GM18873 (cell line): ENCODE results near the gene PSMD2.

Experiments used
- ATAC-seq: cut with Tn5 transposase; IDR thresholded peaks from one replicate; pipeline ENCODE4 v1.9.1; 2021; ENCODE audit warnings: mild to moderate bottlenecking, moderate library complexity, moderate number of reproducible peaks; ENCODE audit not compliant: unreplicated experiment, low FRiP score

Gene PSMD2

DNA sequence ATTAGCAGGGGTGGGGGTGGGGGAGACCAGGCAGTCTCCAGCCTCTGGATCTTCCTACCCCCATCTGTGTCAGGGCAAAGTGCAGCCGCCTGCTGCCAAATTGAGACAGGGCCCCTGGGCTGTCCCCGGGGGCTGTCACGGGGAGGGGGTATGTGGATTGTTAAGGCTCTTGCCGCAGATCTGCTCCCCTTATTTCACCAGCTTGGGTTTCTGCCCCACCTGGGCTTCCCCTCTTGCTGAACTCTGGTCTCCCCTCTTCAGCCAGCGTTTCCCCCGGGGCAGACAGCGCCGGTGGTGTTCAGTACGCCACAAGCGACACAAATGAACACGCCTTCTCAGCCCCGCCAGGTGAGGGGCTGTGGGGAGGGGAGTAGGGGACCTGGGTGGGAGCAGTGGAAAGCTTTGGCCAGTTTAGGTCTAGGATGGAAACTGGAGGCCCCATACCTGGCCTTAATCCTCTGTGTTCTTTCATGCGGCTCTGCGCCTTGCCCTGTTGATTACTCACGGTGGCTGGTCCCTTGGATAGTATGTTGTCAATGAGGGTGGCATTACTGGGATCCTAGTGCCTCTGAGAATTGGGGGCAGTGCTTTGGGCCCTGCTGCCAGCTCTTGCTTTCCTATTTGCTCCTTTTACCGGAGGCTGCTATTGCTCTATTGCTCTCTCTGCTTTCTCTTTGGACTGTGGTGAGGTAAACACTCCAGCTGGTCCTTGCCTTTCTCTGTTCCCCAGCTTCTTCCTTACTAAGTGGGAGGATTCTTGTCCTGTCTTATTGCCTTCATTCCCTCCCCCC, 17.0 kb downstream of the PSMD2 start:
- ATAC-seq: no peak

DNA sequence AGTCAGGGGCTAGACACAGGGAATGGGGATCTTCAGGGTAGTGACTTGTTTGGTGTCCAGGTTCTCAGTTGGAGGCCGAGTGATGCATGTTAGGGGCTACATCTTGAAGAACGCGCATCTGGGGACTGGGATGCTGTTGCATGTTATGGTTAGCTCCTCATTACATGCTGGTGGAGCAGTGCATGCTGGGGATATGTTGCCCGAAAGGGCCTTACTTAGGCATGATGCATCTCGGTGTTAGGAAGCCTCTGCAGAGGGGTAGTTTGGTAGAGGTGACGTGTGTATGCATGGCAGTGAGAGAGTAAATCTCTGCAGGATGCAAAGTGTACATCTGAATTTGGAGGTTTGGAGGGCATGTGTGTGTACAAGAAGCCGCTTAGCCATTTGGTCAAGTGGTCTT, 17.8 kb downstream of the PSMD2 start:
- no peak for ATAC-seq

DNA sequence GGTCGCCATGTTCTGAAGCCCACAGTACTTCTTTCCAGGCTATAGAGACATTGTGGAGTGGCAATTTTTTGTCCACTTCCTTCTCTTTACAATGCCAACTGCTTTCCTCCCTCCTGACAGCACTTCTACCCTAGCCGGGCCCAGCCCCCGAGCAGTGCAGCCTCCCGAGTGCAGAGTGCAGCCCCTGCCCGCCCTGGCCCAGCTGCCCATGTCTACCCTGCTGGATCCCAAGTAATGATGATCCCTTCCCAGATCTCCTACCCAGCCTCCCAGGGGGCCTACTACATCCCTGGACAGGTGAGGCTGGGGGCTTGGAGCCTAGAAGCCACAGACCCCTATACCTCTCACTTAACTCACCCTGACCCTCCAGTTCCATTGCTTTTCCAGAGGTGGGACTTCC, 18.2 kb downstream of the PSMD2 start:
- ATAC-seq: no peak

DNA sequence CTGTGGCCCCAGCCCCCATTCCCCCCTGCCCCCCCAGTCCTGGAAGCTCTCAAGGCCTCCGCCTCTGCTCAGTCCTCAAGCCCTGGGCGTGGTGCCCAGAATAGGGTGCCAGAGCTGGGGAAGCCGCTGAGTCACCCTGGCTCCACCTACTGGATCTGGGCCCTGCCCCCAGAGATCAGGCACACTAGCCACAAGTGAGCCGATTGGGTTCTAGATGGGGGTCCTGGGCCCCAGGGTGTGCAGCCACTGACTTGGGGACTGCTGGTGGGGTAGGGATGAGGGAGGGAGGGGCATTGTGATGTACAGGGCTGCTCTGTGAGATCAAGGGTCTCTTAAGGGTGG, 21.0 kb downstream of the PSMD2 start:
- ATAC-seq: no peak

DNA sequence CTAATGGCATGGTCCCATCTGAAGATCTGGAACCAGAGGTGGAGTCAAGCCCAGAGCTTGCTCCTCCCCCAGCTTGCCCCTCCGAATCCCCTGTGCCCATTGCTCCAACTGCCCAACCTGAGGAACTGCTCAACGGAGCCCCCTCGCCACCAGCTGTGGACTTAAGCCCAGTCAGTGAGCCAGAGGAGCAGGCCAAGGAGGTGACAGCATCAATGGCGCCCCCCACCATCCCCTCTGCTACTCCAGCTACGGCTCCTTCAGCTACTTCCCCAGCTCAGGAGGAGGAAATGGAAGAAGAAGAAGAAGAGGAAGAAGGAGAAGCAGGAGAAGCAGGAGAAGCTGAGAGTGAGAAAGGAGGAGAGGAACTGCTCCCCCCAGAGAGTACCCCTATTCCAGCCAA, 22.6 kb downstream of the PSMD2 start:
- no peak for ATAC-seq

DNA sequence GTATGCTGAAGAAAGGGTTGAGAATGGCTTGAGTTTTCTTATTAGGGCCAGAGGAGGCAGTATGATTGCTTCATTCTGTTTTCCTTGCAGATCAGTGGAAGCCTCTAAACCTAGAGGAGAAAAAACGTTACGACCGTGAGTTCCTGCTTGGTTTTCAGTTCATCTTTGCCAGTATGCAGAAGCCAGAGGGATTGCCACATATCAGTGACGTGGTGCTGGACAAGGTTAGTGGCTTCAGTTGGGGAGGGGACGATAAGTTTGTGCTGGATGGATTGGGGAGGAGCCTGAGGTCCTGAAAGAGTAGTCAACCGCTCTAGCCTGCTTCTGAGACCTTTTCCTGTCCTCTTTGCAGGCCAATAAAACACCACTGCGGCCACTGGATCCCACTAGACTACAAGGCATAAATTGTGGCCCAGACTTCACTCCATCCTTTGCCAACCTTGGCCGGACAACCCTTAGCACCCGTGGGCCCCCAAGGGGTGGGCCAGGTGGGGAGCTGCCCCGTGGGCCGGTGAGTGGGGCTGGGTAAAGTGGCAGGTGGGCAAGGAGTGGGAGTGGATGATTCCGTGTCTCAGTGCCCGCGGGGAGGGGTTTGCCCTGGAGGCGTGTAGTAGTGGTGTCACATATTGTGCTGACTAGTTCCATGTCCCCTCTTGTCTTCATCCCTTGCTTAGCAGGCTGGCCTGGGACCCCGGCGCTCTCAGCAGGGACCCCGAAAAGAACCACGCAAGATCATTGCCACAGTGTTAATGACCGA, 23.9 kb downstream of the PSMD2 start:
- no peak for ATAC-seq

DNA sequence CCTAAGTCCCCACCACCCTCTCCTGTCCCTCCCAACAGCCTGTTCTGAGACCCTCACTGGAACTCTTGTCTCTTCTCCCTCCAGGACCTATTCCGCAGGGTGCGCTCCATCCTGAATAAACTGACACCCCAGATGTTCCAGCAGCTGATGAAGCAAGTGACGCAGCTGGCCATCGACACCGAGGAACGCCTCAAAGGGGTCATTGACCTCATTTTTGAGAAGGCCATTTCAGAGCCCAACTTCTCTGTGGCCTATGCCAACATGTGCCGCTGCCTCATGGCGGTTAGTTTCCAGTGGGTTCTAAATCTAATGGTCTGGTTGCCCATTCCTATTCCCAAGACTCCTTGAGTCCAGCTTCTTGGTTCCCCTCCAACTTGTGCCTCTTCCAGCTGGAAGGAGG, 24.7 kb downstream of the PSMD2 start:
- ATAC-seq: no peak

DNA sequence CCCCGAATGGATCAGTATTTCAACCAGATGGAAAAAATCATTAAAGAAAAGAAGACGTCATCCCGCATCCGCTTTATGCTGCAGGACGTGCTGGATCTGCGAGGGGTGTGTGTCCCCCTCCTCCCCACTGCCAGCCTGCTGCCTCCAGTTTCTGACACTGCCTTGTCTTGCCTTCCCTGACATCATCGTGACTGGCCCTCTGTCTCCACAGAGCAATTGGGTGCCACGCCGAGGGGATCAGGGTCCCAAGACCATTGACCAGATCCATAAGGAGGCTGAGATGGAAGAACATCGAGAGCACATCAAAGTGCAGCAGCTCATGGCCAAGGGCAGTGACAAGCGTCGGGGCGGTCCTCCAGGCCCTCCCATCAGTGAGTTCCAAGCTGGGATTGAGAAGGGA, 26.2 kb downstream of the PSMD2 start:
- no peak for ATAC-seq

DNA sequence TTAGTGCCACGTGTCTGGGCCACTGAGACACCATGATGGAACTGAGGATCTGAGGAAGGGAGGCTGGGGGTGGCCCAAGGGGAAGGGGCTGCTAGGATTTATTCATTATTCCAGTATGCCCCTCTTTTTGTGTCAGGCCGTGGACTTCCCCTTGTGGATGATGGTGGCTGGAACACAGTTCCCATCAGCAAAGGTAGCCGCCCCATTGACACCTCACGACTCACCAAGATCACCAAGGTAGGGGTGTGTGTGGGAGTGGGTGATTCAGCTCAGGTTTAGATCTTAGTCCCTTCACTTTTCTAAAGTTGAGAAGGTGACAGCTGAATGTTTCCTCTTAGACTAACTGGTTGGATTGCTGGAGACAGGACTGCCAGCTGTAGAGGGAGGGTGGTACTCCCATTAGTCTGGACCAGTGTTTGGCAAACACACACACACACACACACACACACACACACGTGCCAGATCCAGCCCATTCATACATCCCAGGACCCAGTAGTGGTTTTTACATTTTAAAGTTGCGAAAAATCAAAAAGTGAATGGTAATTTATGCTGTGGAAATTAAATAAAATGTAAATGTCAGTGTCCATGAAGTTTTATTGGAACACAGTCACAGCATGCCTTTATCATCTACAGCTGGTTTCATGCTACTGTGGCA, 26.8 kb downstream of the PSMD2 start:
- no peak for ATAC-seq

DNA sequence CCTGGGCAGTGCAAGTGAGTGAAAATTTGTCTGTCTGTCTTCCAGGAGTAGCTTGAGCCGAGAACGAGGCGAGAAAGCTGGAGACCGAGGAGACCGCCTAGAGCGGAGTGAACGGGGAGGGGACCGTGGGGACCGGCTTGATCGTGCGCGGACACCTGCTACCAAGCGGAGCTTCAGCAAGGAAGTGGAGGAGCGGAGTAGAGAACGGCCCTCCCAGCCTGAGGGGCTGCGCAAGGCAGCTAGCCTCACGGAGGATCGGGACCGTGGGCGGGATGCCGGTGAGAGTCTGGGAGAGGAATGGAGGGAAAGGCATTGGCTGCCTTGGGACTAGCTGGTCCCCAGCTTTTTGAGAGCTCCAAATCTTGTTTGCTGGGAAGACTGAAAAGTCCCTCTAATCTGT, 28.1 kb downstream of the PSMD2 start:
- no peak for ATAC-seq

DNA sequence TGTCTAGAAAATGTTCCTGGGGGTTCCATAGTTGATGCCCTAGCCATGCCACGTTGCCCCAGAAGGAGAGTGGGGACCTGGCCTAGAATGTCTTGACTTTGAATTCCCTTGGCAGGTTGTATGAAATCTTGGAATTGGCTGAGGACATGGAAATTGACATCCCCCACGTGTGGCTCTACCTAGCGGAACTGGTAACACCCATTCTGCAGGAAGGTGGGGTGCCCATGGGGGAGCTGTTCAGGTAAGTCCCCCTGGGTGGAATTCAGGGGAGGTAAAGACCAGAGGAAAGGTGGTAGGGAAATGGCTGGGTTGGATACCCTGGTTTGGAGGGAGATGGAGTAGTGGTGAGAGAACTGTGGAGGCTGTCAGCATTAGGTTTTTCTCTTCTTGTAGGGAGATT, 29.5 kb downstream of the PSMD2 start:
- no peak for ATAC-seq

DNA sequence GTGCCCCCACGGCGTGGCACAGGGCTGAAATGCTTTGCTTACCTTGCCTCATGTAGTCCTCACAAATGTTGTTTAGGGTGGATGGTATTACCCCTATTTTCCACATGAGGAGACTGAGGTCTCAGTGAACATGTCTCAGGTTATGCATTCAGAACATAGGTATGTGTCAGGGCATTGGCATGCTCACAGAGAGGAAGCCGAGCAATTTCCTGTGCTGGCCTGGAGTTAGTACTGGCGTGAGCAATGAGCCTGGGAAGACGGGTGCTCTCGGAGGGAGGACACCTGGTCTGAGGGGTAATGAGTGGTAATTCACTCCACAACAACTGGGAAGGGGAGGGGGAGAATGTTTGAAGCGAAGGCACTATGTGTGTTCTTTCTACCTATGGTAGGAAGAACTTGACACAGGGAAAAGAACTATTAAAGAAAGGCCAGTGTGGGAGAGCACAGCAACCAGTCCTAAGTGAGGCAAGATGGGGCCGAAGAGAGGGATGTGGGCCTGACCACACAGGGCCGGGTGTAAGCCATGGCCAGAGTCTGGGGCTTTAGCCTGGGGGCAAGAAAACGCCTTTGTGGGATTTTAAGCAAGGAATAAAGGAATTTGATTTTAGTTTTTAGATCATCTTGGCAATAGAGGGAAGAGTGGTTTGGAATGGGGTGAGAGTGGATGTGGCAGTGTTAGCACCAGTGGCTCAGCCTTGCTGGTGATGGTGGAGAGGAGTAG, 33.5 kb downstream of the PSMD2 start:
- ATAC-seq: no peak

DNA sequence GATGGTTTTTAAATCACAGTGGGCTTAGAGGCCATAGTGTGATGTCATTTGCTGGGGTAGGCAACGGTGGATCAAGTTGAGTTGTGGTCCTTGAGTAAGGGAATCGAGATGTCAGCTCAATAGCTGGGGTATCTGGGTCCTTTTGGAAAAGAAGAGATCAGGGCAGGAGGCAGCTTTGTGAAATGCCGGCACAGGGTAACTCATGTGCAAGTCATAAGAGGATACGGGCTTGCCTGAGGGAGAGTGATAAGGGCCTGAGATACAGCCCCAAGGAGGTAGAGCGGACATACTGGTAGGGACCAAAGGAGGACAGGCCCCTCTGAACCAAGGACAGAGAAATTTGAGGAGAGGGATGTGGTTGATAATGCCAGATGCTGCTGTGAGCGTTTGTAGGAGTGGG, 34.1 kb downstream of the PSMD2 start:
- no peak for ATAC-seq

DNA sequence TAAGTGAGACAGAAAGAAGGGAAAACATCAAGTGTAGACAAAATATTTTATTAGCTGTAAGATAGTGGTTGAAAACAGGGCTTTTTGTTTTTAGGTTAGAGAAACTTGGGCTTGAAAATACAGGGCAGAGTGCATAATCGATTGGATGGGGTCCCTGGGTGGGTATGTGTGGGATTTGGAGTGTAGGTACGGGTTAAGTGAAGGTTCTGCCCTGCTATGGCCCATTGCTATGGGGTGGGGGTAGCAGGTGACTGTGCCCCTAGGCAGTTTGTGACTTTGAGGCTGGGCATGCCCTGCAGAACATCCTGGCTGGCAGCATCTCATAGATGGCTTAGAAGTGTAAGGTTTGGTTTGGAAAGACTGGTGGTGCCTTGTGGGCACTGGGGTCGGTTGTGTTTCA, 34.7 kb downstream of the PSMD2 start:
- ATAC-seq: no peak

DNA sequence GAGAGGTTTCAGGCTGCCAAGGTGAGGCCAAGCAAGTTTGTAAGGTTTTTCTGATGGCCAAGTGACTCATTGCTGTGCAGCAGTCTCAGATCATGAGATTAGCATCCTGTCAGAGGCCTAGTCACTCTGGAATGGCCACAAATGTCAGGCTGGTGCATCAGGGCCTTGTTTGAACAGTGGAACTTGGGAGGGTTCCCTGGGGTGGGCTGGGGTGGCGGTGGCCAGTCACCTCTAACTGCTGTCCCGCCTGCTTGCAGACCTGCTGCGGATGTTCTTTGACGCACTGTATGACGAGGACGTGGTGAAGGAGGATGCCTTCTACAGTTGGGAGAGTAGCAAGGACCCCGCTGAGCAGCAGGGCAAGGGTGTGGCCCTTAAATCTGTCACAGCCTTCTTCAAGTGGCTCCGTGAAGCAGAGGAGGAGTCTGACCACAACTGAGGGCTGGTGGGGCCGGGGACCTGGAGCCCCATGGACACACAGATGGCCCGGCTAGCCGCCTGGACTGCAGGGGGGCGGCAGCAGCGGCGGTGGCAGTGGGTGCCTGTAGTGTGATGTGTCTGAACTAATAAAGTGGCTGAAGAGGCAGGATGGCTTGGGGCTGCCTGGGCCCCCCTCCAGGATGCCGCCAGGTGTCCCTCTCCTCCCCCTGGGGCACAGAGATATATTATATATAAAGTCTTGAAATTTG, 35.6 kb downstream of the PSMD2 start:
- ATAC-seq: no peak

DNA sequence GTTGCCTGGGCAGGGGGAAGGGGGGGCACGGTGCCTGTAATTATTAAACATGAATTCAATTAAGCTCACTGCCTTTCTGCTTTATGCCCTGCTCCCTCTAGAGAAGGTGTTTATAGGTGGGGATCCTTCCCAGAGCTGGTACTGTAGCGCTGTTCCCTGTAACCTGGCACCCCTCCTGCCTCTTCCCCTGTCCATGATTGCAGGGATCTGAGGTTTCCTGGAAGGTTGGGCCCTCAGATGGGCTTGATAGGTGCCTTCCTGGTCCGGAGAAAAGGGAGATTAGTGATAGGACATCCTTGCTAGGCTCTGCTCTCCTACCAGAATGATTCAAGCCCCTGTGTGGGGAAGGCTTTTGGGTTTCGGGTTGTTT, 36.2 kb downstream of the PSMD2 start:
- ATAC-seq: no peak

DNA sequence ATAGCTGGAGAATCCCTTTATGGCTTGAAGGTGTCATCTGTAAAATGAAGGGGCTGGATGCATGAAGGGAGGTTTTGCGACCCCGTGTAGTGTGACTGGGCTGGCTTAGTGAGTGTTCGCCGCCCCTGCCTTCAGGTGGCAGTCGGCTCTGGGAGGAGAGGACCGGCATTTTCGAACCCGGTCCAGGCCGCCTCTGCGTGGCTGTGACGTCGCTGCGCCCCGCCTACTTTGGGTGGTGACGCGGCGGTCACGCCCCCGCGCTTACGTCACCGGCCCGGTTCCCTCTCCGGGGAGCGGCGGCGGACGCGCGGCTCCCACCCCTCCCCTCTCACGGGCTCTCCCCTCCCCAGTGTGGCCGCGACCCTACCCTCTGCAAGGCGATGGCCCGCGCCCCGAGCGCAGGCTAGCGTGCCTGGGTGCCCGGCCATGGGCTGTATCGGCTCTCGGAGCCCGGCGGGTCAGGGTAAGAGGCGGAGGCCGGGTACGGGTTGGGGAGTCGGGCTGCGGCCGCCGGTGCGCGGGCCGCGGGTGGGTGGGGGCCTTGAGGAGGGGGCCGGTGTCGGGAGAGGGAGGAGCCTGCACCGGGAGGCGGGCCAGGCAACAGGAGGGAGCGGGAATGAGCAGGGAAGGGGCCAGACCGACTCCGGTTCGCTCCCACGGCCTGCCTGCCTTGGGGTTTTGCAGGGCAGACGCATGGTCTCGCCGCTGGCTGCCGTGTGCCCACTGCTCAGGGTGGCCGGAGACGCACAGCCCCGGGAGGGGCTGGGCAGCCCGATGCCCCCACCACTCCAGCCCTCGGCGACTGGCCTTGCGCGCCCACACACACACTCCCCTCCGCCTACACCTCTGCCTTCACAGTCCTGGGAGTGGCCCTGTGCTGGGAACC, 36.9 kb downstream of the PSMD2 start:
- no peak for ATAC-seq

DNA sequence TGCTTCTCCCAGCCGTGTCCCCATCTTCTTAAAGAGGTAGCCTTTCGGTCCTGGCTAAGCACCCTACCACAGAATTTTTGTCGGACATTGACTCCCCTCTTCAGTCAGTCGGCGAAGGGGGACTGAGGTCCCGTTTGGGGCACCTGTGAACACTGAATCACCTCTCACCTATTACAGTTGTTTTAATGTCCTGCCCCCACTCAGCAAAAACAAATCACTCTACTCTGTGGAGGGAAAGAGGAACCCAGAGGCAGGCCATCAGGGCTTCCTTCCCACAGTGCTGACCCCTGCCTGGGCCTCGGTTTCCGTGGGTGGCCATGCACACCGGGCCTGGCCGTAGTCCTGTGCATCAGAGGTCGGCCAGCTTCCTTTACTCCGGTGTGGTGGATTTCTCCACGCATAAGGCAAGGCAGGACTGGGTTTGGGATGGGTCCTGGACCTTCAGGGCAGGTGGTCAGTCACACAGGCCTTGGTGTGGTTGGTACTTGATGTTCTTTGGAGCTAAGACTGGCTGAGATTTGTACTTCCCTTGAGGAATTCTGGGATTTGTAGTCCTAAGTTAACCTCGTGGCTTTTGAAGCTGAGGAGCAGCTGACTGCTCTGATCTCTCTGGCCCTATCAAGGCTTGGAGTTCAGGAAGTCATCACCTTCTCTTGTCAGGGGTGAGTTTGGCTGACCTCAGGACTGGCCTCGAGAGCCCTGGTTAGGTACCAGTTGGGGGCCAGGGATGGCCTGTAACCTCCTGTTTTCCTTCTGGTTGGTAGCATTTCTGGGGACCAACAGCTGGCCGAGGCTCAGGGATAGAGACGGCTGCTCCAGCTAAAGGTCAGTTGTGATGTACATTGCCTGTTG, 37.7 kb downstream of the PSMD2 start:
- no peak for ATAC-seq

DNA sequence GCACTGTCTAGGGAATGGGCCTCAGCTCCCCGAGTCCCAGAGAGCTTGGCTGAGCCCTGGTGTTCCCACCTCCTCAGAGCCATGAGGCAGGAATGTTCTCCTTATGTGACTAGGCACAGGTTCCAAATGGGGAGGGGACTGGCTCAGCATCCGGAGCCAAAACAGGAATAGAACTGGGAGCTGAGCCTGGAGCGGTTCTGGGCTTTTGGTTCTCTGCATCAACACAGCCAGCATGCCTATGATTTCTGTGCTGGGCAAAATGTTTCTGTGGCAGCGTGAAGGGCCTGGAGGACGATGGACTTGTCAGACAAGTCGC, 38.3 kb downstream of the PSMD2 start, which contains the start of gene FAM131A:
TSS of gene FAM131A (plus strand) at position 202 of the 316 bp plus-strand sequence. CDS start at position 233, 31 bp downstream.
- no peak for ATAC-seq
